ENCODE results near the gene TMEM151B.

The TMEM151B gene

DNA sequence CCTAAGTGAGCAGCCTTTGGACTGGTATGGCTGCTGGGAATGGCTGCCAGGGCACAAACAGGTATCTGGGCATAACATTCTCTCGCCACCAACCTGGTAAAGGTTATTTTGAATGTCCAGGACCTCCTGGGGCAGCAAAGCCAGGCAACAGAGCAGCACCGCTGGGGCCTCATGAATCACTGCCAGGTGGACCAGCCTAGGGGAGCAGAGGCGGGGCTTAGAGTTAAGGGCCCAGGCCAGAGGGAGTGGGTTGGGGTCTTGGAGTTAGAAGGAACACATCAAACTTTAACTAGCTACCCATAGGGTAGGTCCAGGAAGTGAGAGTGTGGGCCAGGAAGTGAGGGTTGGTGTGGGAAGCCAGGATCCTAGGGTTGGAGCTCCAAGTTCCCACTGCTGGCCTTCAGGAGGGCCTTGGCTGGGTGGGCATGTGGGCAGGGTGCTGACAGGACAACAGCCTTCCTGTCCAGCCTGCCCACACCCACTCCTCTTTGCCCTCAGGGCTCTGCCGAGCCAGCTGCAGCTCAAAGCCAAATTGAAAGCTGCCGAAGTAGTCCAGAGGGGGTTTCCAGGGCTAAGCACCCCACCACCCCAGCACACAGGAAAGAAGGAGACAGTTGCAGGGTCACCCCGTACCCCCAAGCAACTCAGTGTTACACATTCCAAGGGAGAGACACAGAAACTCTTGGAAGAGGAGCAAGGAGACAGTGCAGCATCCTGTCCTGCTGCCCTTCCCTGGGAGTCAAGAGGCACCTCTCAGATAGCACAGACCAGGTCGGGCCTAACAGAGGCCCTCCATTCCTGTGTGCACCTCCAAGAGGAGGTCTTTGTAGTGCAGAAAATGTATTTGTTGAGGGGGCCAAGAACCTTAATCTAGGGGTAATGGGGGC lies 7.5 kb upstream of the TMEM151B start:
- H3K4me1 ChIP-seq (ENCODE audit: control insufficient read depth in 1 of 2, insufficient read depth in 2 of 2, low read length in 2 of 2) = peaks cover 19 to 35% of the 10 kb centered on the region in 2 donors
- H3K9me3 ChIP-seq (ENCODE audit: control insufficient read depth in 1 of 2, low read length in 2 of 2) = no peaks in the 10 kb centered on the region
- peaks cover 8 to 15% of the 10 kb centered on the region in 2 donors for H3K36me3 ChIP-seq (ENCODE audit: control insufficient read depth in 1 of 2, insufficient read depth in 2 of 2, low read length in 2 of 2)
- no peaks in the 10 kb centered on the region for H3K27me3 ChIP-seq (ENCODE audit: low read depth, low read length)
- peak overlapping the region; percentile 79 for H3K27ac ChIP-seq (ENCODE audit: low read length)
- peak overlapping the region; percentile 80 to 81 for H3K4me3 ChIP-seq (ENCODE audit: low read depth in 1 of 2, low read length in 2 of 2)

DNA sequence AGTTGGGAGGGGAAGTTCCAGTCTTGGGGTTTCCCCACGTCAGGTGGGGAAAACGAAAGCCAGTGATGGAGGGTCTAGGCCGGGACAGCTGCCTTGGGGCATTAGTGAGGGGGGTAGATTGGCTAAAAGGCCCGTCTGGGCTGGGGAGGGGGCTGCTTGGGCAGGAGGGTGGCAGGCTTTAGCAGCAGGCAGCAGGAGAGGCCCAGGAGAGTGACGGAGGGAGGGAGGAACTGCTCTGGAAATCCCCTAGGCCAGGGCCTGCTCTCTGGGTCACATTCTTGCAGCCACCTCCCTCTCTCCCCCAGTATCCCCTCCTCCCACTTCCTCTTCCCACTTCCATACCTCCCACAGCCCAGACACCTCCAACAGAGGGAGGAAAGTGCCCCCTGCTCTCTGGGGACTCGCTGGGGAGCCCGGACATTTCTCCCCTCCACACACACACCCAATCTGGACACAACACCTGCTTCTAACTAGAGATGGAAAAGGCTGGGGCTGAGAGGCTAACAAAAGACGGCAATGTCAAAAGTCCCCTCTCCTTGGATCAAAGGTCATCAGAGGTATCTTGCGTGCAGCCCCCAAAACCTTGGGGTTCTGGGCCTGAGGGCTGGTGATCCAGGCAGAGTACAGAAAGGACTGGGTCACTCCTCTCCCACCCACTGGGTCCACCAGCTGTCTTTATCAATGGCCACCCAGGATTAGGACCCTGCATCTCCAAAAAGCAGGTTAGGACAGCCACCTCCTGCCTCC lies 6.7 kb upstream of the TMEM151B start:
- H3K36me3 ChIP-seq (ENCODE audit: control insufficient read depth in 1 of 2, insufficient read depth in 2 of 2, low read length in 2 of 2) = peaks cover 8 to 13% of the 10 kb centered on the region in 2 donors
- H3K27me3 ChIP-seq (ENCODE audit: low read depth, low read length) = no peaks in the 10 kb centered on the region
- peaks cover 19 to 30% of the 10 kb centered on the region in 2 donors for H3K4me1 ChIP-seq (ENCODE audit: control insufficient read depth in 1 of 2, insufficient read depth in 2 of 2, low read length in 2 of 2)
- peak overlapping the region; percentile 80 to 81 for H3K4me3 ChIP-seq (ENCODE audit: low read depth in 1 of 2, low read length in 2 of 2)
- peak overlapping the region; percentile 79 for H3K27ac ChIP-seq (ENCODE audit: low read length)
- no peaks in the 10 kb centered on the region for H3K9me3 ChIP-seq (ENCODE audit: control insufficient read depth in 1 of 2, low read length in 2 of 2)

DNA sequence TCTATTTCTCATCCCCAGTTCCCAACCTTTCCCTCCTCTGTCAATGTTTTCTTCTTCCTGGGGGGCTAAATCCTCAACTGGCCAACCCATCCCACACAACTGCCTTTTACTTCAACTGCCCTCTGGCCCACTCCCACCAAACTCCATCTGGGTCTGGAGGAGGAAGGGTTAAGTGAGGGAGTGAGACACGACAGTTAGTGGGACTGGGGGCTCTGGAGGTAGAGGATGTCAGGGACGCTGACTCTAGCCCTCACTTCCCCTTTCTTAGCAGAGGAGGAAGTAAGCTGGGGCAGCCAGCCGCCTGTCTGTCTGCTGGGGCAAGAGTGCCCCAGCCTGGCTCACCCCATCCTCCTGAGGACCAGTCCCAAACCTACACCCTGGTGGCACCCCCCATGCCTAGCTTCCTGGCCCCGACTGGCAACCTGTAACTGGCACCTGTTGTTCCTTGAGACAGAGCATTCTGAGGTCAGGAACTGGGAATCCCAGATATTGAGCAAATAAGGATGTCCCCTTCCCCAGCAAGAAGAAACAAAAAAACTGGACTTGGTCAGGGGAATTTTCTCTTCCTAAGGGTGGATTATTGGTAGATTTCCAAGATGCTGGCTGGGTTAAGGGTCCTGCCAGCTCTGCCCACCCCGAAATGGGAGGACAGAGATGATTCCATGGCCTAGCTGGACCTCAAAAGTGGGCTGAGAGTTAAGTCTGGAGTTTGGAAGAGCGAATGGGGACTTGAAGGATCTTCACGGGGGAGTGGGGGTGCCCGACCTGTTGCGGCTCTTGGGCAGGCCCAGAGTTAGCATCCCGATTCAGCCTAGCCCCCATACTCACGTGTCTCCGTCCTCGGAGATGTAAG lies 5.9 kb upstream of the TMEM151B start:
- Histone ChIP-seq H3K36me3 (ENCODE audit: control insufficient read depth in 1 of 2, insufficient read depth in 2 of 2, low read length in 2 of 2) (peaks cover 8 to 10% of the 10 kb centered on the region in 2 donors), H3K27ac (ENCODE audit: low read length) (peak overlapping the region; percentile 79), H3K9me3 (ENCODE audit: control insufficient read depth in 1 of 2, low read length in 2 of 2) (no peaks in the 10 kb centered on the region), H3K4me1 (ENCODE audit: control insufficient read depth in 1 of 2, insufficient read depth in 2 of 2, low read length in 2 of 2) (peaks cover 19 to 30% of the 10 kb centered on the region in 2 donors), H3K27me3 (ENCODE audit: low read depth, low read length) (peaks cover under 1% of the 10 kb centered on the region), H3K4me3 (ENCODE audit: low read depth in 1 of 2, low read length in 2 of 2) (peak overlapping the region; percentile 80 to 81)

DNA sequence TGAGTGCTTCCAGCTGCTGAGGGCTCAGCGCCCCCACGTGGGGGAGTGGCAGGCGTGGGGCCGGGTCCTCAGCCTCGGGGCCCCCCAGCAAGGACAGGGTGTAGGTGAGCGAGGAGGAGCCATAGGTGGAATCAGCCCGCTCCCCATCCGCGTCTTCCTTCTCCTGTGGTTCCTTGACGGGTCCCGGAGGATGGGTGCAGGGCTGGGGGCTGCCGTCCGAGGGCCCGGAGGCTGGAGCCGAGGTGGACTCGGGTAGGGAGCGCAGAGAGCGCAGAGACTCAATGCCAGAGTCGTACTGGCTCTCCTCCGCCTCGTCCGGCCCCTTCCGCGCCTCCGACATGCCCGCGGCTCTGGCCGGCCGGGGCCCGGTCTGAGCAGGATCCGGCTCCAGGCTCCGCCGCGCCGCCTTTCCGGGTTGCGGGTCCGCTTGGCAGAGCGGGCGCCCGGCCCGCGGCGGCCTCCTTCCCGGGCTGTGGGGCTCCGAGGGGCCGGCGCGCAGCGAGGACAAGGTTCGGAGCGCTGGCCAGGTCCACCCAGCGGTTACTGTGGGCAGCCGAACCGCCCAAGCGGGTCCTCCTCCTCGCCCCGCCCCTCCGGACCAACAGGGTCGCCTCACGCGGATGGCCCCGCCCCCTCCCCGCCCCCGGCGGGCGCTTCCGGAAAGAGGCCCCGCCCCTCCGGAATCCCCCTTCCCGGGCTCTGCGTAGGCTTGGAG lies 5.1 kb upstream of the TMEM151B start, which contains the start of gene NFKBIE:
Gene NFKBIE, minus strand, starts transcription at position 545 of the 715 bp plus-strand sequence. Its CDS starts 205 bp downstream, at position 340.
- Histone ChIP-seq H3K4me1 (ENCODE audit: control insufficient read depth in 1 of 2, insufficient read depth in 2 of 2, low read length in 2 of 2) (peaks cover 19 to 34% of the 10 kb centered on the region in 2 donors), H3K36me3 (ENCODE audit: control insufficient read depth in 1 of 2, insufficient read depth in 2 of 2, low read length in 2 of 2) (peaks cover 1 to 4% of the 10 kb centered on the region in 2 donors), H3K4me3 (ENCODE audit: low read depth in 1 of 2, low read length in 2 of 2) (peak within 1 kb of the TSS; percentile 80 to 81), H3K27me3 (ENCODE audit: low read depth, low read length) (peaks cover 8% of the 10 kb centered on the region), H3K9me3 (ENCODE audit: control insufficient read depth in 1 of 2, low read length in 2 of 2) (no peaks in the 10 kb centered on the region), H3K27ac (ENCODE audit: low read length) (peak within 1 kb of the TSS; percentile 79)

DNA sequence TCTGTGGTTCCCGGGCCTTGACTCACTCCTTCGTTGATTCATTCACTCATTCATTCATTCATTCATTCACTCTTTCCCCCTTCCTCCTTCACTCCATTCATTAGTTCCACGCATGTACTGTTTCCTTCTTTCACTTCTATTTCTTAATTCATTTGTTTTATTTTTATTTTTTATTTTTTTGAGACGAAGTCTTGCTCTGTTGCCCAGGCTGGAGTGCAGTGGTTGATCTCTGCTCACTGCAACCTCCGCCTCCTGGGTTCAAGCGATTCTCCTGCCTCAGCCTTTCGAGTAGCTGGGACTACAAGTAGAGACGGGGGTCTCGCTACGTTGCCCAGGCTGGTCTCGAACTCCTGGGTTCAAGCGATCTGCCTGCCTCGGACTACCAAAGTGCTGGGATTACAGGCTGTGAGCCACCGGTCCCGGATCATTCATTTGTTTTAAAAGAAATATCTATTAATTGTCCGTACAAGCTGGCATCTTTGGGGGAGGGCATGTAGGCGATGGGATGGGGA lies 4.5 kb upstream of the TMEM151B start:
- peak overlapping the region in 1 of 2 donors; percentile 81 for H3K4me3 ChIP-seq (ENCODE audit: low read depth in 1 of 2, low read length in 2 of 2)
- no peaks in the 10 kb centered on the region for H3K9me3 ChIP-seq (ENCODE audit: control insufficient read depth in 1 of 2, low read length in 2 of 2)
- H3K27me3 ChIP-seq (ENCODE audit: low read depth, low read length) = peaks cover 8% of the 10 kb centered on the region
- no peak overlapping the region for H3K27ac ChIP-seq (ENCODE audit: low read length)
- H3K4me1 ChIP-seq (ENCODE audit: control insufficient read depth in 1 of 2, insufficient read depth in 2 of 2, low read length in 2 of 2) = peaks cover 19 to 34% of the 10 kb centered on the region in 2 donors
- H3K36me3 ChIP-seq (ENCODE audit: control insufficient read depth in 1 of 2, insufficient read depth in 2 of 2, low read length in 2 of 2) = no peaks in the 10 kb centered on the region

DNA sequence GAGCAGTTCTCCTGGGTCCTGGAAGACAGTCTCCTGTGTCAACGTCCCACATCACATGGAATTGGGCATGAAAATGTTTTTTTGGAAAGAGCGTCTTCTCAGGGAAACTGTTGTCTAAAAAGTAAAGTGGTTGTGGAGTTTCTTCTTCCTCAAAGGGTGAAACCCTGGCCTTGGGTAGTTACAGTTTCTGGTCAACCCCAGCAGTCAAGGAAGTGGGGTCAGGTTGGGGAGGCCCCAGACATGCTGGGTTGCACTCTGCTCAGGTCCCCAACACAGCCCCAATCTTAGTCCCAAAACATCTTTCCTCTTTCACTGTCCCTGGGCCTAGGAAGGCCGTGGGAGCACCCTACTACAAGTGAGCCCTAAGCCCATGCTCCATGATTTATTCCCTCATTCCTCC lies 3.9 kb upstream of the TMEM151B start:
- H3K36me3 ChIP-seq (ENCODE audit: control insufficient read depth in 1 of 2, insufficient read depth in 2 of 2, low read length in 2 of 2) = no peaks in the 10 kb centered on the region
- H3K27ac ChIP-seq (ENCODE audit: low read length) = no peak overlapping the region
- H3K4me3 ChIP-seq (ENCODE audit: low read depth in 1 of 2, low read length in 2 of 2) = no peak overlapping the region
- no peaks in the 10 kb centered on the region for H3K9me3 ChIP-seq (ENCODE audit: control insufficient read depth in 1 of 2, low read length in 2 of 2)
- H3K27me3 ChIP-seq (ENCODE audit: low read depth, low read length) = peaks cover 11% of the 10 kb centered on the region
- peaks cover 19 to 34% of the 10 kb centered on the region in 2 donors for H3K4me1 ChIP-seq (ENCODE audit: control insufficient read depth in 1 of 2, insufficient read depth in 2 of 2, low read length in 2 of 2)

DNA sequence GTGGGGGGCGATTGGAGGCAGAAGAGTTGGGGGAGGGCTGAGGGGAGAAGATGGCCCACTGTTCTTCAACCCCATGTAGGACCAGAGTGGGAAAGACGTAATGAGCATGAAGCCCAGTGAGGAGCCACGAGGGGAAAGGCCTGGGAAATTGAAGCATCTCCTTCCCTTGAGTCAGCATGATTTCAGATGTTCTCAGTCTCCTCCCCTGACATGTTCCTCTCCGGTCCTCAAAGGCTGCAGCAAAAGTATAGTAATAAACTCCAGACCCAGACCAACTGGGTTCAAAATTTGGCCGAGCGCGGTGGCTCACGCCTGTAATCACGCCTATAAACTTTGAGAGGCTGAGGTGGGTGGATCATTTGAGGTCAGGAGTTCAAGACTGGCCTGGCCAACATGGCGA lies 3.0 kb upstream of the TMEM151B start:
- Histone ChIP-seq H3K27me3 (ENCODE audit: low read depth, low read length) (peaks cover 20% of the 10 kb centered on the region), H3K9me3 (ENCODE audit: control insufficient read depth in 1 of 2, low read length in 2 of 2) (no peaks in the 10 kb centered on the region), H3K36me3 (ENCODE audit: control insufficient read depth in 1 of 2, insufficient read depth in 2 of 2, low read length in 2 of 2) (no peaks in the 10 kb centered on the region), H3K4me3 (ENCODE audit: low read depth in 1 of 2, low read length in 2 of 2) (no peak overlapping the region), H3K4me1 (ENCODE audit: control insufficient read depth in 1 of 2, insufficient read depth in 2 of 2, low read length in 2 of 2) (peaks cover 19 to 31% of the 10 kb centered on the region in 2 donors), H3K27ac (ENCODE audit: low read length) (no peak overlapping the region)

DNA sequence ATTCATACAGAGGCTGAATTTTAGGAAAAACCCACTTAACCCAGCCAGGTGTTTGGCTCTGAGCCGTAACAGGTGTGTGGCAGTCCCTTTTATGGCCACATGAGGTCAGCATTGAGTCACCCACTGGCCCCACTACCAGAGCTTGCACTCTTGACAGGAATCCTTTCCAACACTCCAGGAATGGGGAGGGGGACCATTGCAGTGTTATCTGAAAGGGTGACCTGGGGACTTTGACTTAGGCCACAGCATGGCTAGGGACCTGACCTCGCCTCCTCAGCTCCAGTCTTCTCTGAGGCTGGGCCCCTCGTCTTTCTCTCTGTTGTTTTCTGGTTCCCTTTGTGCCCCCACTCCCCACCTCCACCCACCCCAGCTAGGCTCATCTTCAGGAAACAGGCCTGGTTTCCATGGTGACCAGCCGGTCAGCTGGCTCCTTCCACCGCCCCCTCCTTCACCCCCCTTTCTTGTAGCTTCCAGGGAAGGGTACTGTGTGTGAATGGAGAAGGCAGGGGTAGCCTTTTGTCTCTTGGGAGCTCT lies 2.1 kb upstream of the TMEM151B start:
- Histone ChIP-seq H3K4me3 (ENCODE audit: low read depth in 1 of 2, low read length in 2 of 2) (no peak overlapping the region), H3K27ac (ENCODE audit: low read length) (no peak overlapping the region), H3K27me3 (ENCODE audit: low read depth, low read length) (peaks cover 29% of the 10 kb centered on the region), H3K4me1 (ENCODE audit: control insufficient read depth in 1 of 2, insufficient read depth in 2 of 2, low read length in 2 of 2) (peaks cover 15 to 21% of the 10 kb centered on the region in 2 donors), H3K9me3 (ENCODE audit: control insufficient read depth in 1 of 2, low read length in 2 of 2) (no peaks in the 10 kb centered on the region), H3K36me3 (ENCODE audit: control insufficient read depth in 1 of 2, insufficient read depth in 2 of 2, low read length in 2 of 2) (no peaks in the 10 kb centered on the region)

DNA sequence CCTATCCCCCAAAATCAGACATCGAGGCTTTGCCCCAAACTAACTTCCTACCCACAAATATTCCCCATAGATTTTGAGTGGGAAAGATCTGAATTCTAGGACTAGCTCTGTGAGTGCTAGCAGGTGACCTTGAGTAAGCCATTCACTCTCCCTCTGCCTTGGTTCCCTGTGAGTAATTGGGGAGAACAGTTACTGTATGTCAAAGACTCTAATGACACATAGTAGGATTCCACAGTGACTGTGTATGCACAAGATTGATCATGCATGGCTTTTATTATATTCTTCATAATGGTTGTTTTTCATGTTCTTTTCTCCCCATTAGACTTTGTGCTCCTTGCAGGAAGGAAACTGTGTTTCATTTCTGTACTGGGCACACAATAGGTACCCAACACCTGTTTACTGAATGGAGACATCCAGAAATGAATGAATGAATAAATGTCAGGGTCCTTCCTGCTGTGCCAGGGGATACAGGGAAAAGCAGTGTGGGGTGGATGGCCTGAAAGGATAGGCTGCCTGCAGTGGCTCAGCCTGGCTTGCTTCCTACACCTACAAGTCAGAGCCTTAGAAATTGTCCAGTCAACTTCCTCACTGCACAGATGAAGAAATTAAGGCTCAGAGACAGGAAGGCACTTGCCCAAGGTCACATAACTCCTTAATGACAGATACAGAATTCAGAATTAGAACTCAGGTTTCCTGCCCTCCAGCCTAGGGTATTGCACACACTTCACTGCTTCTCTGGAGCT lies 901 bp upstream of the TMEM151B start:
- Histone ChIP-seq H3K4me1 (ENCODE audit: control insufficient read depth in 1 of 2, insufficient read depth in 2 of 2, low read length in 2 of 2) (peaks cover 4 to 10% of the 10 kb centered on the region in 2 donors), H3K27me3 (ENCODE audit: low read depth, low read length) (peaks cover 39% of the 10 kb centered on the region), H3K9me3 (ENCODE audit: control insufficient read depth in 1 of 2, low read length in 2 of 2) (no peaks in the 10 kb centered on the region), H3K4me3 (ENCODE audit: low read depth in 1 of 2, low read length in 2 of 2) (no peak overlapping the region), H3K36me3 (ENCODE audit: control insufficient read depth in 1 of 2, insufficient read depth in 2 of 2, low read length in 2 of 2) (no peaks in the 10 kb centered on the region), H3K27ac (ENCODE audit: low read length) (no peak overlapping the region)

All from muscle layer of duodenum (tissue), 2 donors.